IMR-90 (cell line): Measurements from ENCODE around the gene CACNA1G. TPM values are rescaled to one million over a fixed set of nuclear protein-coding genes. Genes with fewer than 3 reads are reported as not detected.

ENCODE experiments used
- ATAC-seq: fragments of 200-7000 bp; cut with Tn5 transposase; 2 replicates; pipeline ENCODE4 v1.9.1; 2020; ENCODE audit warnings: low read depth, mild to moderate bottlenecking, moderate library complexity
- BruUV-seq: library from RNA; stranded (reverse); fragments of 400-500 nt; replicated peaks from 2 replicates; lab custom pipeline; 2021; lab: Mats Ljungman, UMichigan
- CTCF ChIA-PET: fragments of 300-600 bp; formaldehyde crosslinking; extraction: SDS; loops from one replicate; lab custom pipeline; 2021; ENCODE audit warnings: antibody characterized with exemption; lab: Yijun Ruan, JAX
- POLR2A ChIA-PET: fragments of 300-600 bp; sonication (Branson Sonifier 250); formaldehyde crosslinking; loops from one replicate; lab custom pipeline; 2022; ENCODE audit warnings: antibody characterized with exemption; ENCODE audit not compliant: unreplicated experiment; lab: Charles Lee
- DNase-seq: peaks from one replicate; pipeline ENCODE4 v3.0.0; 2013
- H2AFZ ChIP-seq: replicated peaks from 2 replicates; pipeline ENCODE3; 2013; ENCODE audit warnings: low read length, mild to moderate bottlenecking; ENCODE audit not compliant: poor library complexity
- H2AK5ac ChIP-seq: 2 replicates; pipeline ENCODE4 v1.6.1; 2013; ENCODE audit warnings: low read depth, low read length, inconsistent platforms
- H2AK9ac ChIP-seq: replicated peaks from 2 replicates; pipeline ENCODE3; 2013; ENCODE audit warnings: mild to moderate bottlenecking, low read depth, low read length, moderate library complexity; ENCODE audit not compliant: poor library complexity
- H2BK120ac ChIP-seq: 2 replicates; pipeline ENCODE4 v1.6.1; 2013; ENCODE audit warnings: low read depth, low read length, inconsistent platforms
- H2BK15ac ChIP-seq: 3 replicates; pipeline ENCODE4 v1.6.1; 2013; ENCODE audit warnings: low read depth, low read length, inconsistent platforms
- H2BK20ac ChIP-seq: 2 replicates; pipeline ENCODE4 v1.6.1; 2013; ENCODE audit warnings: low read depth, mild to moderate bottlenecking, inconsistent platforms, low read length, moderate library complexity
- H2BK5ac ChIP-seq: 2 replicates; pipeline ENCODE4 v1.6.1; 2013; ENCODE audit warnings: mild to moderate bottlenecking, low read depth, low read length, inconsistent platforms; ENCODE audit not compliant: poor library complexity, severe bottlenecking
- H3K14ac ChIP-seq: replicated peaks from 2 replicates; pipeline ENCODE4 v1.6.1; 2013; ENCODE audit warnings: low read depth, low read length, inconsistent platforms
- H3K18ac ChIP-seq: 2 replicates; pipeline ENCODE4 v1.6.1; 2013; ENCODE audit warnings: low read depth, low read length, control low read depth
- H3K23ac ChIP-seq: 2 replicates; pipeline ENCODE4 v1.6.1; 2013; ENCODE audit warnings: low read depth, low read length, inconsistent platforms
- H3K27ac ChIP-seq: 2 replicates; pipeline ENCODE4 v1.5.1; 2013; ENCODE audit warnings: mild to moderate bottlenecking, control low read depth, low read length; ENCODE audit not compliant: insufficient read depth
- H3K27me3 ChIP-seq: 2 replicates; pipeline ENCODE4 v1.6.1; 2013; ENCODE audit warnings: low read length; ENCODE audit not compliant: control insufficient read depth, insufficient read depth
- H3K36me3 ChIP-seq: 2 replicates; pipeline ENCODE4 v1.6.1; 2013; ENCODE audit warnings: low read length, mixed read lengths; ENCODE audit not compliant: control insufficient read depth, insufficient read depth
- H3K4ac ChIP-seq: 2 replicates; pipeline ENCODE4 v1.6.1; 2013; ENCODE audit warnings: low read depth, low read length, inconsistent platforms
- H3K4me1 ChIP-seq: 2 replicates; pipeline ENCODE4 v1.6.1; 2013; ENCODE audit warnings: low read length, mixed read lengths; ENCODE audit not compliant: control insufficient read depth, insufficient read depth
- H3K4me2 ChIP-seq: 2 replicates; pipeline ENCODE4 v1.6.1; 2013; ENCODE audit warnings: low read depth, mild to moderate bottlenecking, control low read depth, low read length, moderate library complexity
- H3K4me3 ChIP-seq: 2 replicates; pipeline ENCODE4 v1.5.1; 2013; ENCODE audit warnings: low read depth, mild to moderate bottlenecking, control low read depth, low read length, moderate library complexity; ENCODE audit not compliant: insufficient read depth
- H3K56ac ChIP-seq: 2 replicates; pipeline ENCODE4 v1.6.1; 2013; ENCODE audit warnings: low read length, inconsistent platforms; ENCODE audit not compliant: insufficient read depth; ENCODE audit errors: extremely low read depth
- H3K79me1 ChIP-seq, 2 experiments: 2 replicates each; pipeline ENCODE4 v1.6.1; 2013; ENCODE audit warnings: low read length in 2 of 2, inconsistent platforms in 1 of 2, low read depth in 1 of 2
- H3K9ac ChIP-seq: 2 replicates; pipeline ENCODE4 v1.6.1; 2013; ENCODE audit warnings: low read depth, low read length, control low read depth
- H3K9me1 ChIP-seq: 2 replicates; pipeline ENCODE4 v1.6.1; 2013; ENCODE audit warnings: low read length, inconsistent platforms; ENCODE audit not compliant: insufficient read depth
- H3K9me3 ChIP-seq: 2 replicates; pipeline ENCODE4 v1.6.1; 2013; ENCODE audit warnings: low read length; ENCODE audit not compliant: control insufficient read depth, insufficient read depth
- H4K20me1 ChIP-seq: 2 replicates; pipeline ENCODE4 v1.6.1; 2013; ENCODE audit warnings: low read length, inconsistent platforms; ENCODE audit not compliant: insufficient read depth
- H4K5ac ChIP-seq: 2 replicates; pipeline ENCODE4 v1.6.1; 2013; ENCODE audit warnings: mild to moderate bottlenecking, low read depth, low read length, control low read depth
- H4K8ac ChIP-seq, 2 experiments: 2 replicates each; pipeline ENCODE4 v1.6.1; 2013; ENCODE audit warnings: low read depth in 2 of 2, low read length in 2 of 2, control low read depth in 1 of 2, inconsistent platforms in 1 of 2
- H4K91ac ChIP-seq: 2 replicates; pipeline ENCODE4 v1.6.1; 2013; ENCODE audit warnings: low read depth, low read length, inconsistent platforms; ENCODE audit not compliant: insufficient read depth
- CEBPB ChIP-seq: IDR thresholded peaks from 2 replicates; pipeline ENCODE4 v1.6.1; 2012; ENCODE audit warnings: low read depth, low read length, improper control_type of control experiment
- CHD1 ChIP-seq: IDR thresholded peaks from 2 replicates; pipeline ENCODE4 v1.6.1; 2012; ENCODE audit warnings: low read depth, low read length, improper control_type of control experiment
- CTCF ChIP-seq: conservative IDR thresholded peaks from 2 replicates; pipeline ENCODE4 v1.5.1; 2012; ENCODE audit warnings: mild to moderate bottlenecking, low read depth, low read length, improper control_type of control experiment
- ELK1 ChIP-seq: fragments of 150-350 bp; IDR thresholded peaks from 2 replicates; pipeline ENCODE4 v1.6.1; 2016; ENCODE audit warnings: low read depth, mild to moderate bottlenecking, low read length, moderate library complexity, borderline replicate concordance
- FOS ChIP-seq: fragments of 150-350 bp; IDR thresholded peaks from 2 replicates; pipeline ENCODE4 v1.6.1; 2016; ENCODE audit warnings: low read depth, low read length
- MAFK ChIP-seq: IDR thresholded peaks from 2 replicates; pipeline ENCODE4 v1.6.1; 2012; ENCODE audit warnings: low read depth, low read length, improper control_type of control experiment
- MAZ ChIP-seq: IDR thresholded peaks from 2 replicates; pipeline ENCODE4 v1.6.1; 2012; ENCODE audit warnings: low read depth, mild to moderate bottlenecking, low read length, improper control_type of control experiment, moderate library complexity, borderline replicate concordance
- MXI1 ChIP-seq: IDR thresholded peaks from 2 replicates; pipeline ENCODE4 v1.6.1; 2012; ENCODE audit warnings: low read depth, mild to moderate bottlenecking, low read length, moderate library complexity, borderline replicate concordance
- NFE2L2 ChIP-seq: fragments of 150-350 bp; IDR thresholded peaks from 2 replicates; pipeline ENCODE4 v1.6.1; 2016; ENCODE audit warnings: low read depth, mild to moderate bottlenecking, low read length
- POLR2A ChIP-seq: IDR thresholded peaks from 2 replicates; pipeline ENCODE4 v1.6.1; 2012; ENCODE audit warnings: mild to moderate bottlenecking, low read depth, low read length
- RAD21 ChIP-seq: IDR thresholded peaks from 2 replicates; pipeline ENCODE4 v1.6.1; 2012; ENCODE audit warnings: low read length, improper control_type of control experiment
- RCOR1 ChIP-seq: IDR thresholded peaks from 2 replicates; pipeline ENCODE4 v1.6.1; 2012; ENCODE audit warnings: mild to moderate bottlenecking, low read length, improper control_type of control experiment; ENCODE audit not compliant: insufficient replicate concordance
- SMC3 ChIP-seq: fragments of 150-350 bp; IDR thresholded peaks from 2 replicates; pipeline ENCODE4 v1.6.1; 2016; ENCODE audit warnings: low read depth, mild to moderate bottlenecking, antibody characterized with exemption, low read length, moderate library complexity
- USF2 ChIP-seq: fragments of 150-350 bp; IDR thresholded peaks from 2 replicates; pipeline ENCODE4 v1.6.1; 2017; ENCODE audit warnings: mild to moderate bottlenecking, antibody characterized with exemption, low read length, low read depth
- WGBS, 2 experiments: methylation state at CpG; one replicate each; pipeline versions ENCODE4 v1.1.5 to v1.1.7; 2013; ENCODE audit warnings: missing lambda C conversion rate in 2 of 2; ENCODE audit not compliant: insufficient read length in 1 of 2; ENCODE audit errors: extremely low coverage in 2 of 2; 5-methylcytosine and 5-hydroxymethylcytosine counted together
- dilution Hi-C: fragments of 300-500 bp; cut with HindIII; formaldehyde crosslinking; loops from one replicate; pipeline ENCODE4 v1.14.3; 2018; ENCODE audit warnings: low sequenced_read_pairs; ENCODE audit not compliant: unreplicated experiment
- in situ Hi-C: fragments of 300-500 bp; cut with MboI; formaldehyde crosslinking; loops from 3 replicates; pipeline ENCODE4 v1.14.3; 2019; ENCODE audit warnings: low sequenced_read_pairs, inconsistent platforms, mixed read lengths
- intact Hi-C: fragments of 100-400 bp; cut with micrococcal nuclease; formaldehyde crosslinking; loops from 2 replicates; pipeline ENCODE4 v1.10.0; 2022
- polyA plus RNA-seq, 3 experiments: library from polyadenylated mRNA; depleted of rRNA; stranded (reverse); fragments of >200 nt; gene quantifications; 2 replicates each; pipeline ENCODE4 v1.2.3, GENCODE V29; 2012; ENCODE audit warnings: low replicate concordance in 1 of 3
- total RNA-seq: library from RNA; depleted of rRNA; stranded (reverse); fragments of >200 nt; gene quantifications from 2 replicates; pipeline ENCODE4 v1.2.3, GENCODE V29; 2012

The CACNA1G gene
- total and polyA plus RNA-seq, 2 of the 4 experiments (the other 2 are of a cell fraction): under 0.01 to 0.03 TPM

- no peak overlapping the region for H4K8ac ChIP-seq
- no peak overlapping the region for H3K9ac ChIP-seq
- H3K9me3 ChIP-seq: no peaks in the 10 kb centered on the region
- ChIA-PET POLR2A (no interaction called here), CTCF (no interaction called here)
- no peak overlapping the region for H4K91ac ChIP-seq
- no peak overlapping the region for H2BK15ac ChIP-seq
- no peak overlapping the region for H3K23ac ChIP-seq
- H3K4ac ChIP-seq: no peak overlapping the region
- ATAC-seq: no peak
- DNase-seq: no peak
- peaks cover 6% of the 10 kb centered on the region; the same call in 1 of the 2 replicates for H3K9me1 ChIP-seq
- no peak for TF ChIP-seq USF2
- no peak for TF ChIP-seq ELK1
- TF ChIP-seq RCOR1: no peak
- TF ChIP-seq MXI1: no peak
- no peak for TF ChIP-seq MAZ
- TF ChIP-seq RAD21: no peak
- TF ChIP-seq NFE2L2: no peak
- TF ChIP-seq CTCF: no peak
- TF ChIP-seq CEBPB: no peak
- no peak for TF ChIP-seq CHD1
- no peak for TF ChIP-seq SMC3
- no peak for TF ChIP-seq POLR2A
- no peak for TF ChIP-seq FOS
- no peak for TF ChIP-seq MAFK
- in situ Hi-C loops: no loop called here
- BruUV-seq: no TSS peak
- no peak overlapping the region for H2BK20ac ChIP-seq
- no peak overlapping the region for H3K4me3 ChIP-seq
- 57% methylated on average over 1 of the region's 5 CpGs; no CpG with 5 or more reads in 1 of the 2 experiments for WGBS, 2 experiments
- no peaks in the 10 kb centered on the region for H3K36me3 ChIP-seq
- H3K4me2 ChIP-seq: no peak overlapping the region
- no peaks in the 10 kb centered on the region for H3K79me1 ChIP-seq
- no peak overlapping the region for H2BK120ac ChIP-seq
- no peaks in the 10 kb centered on the region; the same call in 1 of the 2 replicates for H3K27me3 ChIP-seq
- H3K4me1 ChIP-seq: peaks cover 2% of the 10 kb centered on the region
- H2AK9ac ChIP-seq: no peak overlapping the region
- dilution Hi-C loops: no loop called here
- H2BK5ac ChIP-seq: no peak overlapping the region
- intact Hi-C loops: no loop called here
- no peaks in the 10 kb centered on the region for H4K20me1 ChIP-seq
- H3K14ac ChIP-seq: no peak overlapping the region
- H3K18ac ChIP-seq: no peak overlapping the region
- no peak overlapping the region for H3K27ac ChIP-seq
- H3K56ac ChIP-seq: no peak overlapping the region
- no peak overlapping the region for H2AK5ac ChIP-seq
- H2AFZ ChIP-seq: no peak overlapping the region
- H4K5ac ChIP-seq: no peak overlapping the region
Observed at GRCh38 chr17:50620237-50620636, 59.7 kb downstream of the CACNA1G start.
